HL-60 (cell line): Measurements from ENCODE around the gene EPHA6.

ENCODE experiments used
- DNase-seq, 2 experiments: peaks; one replicate each; pipeline ENCODE4 v3.0.0-alpha.2; 2010 to 2020; ENCODE audit warnings: low read depth in 1 of 2, low spot score in 1 of 2
- H3K27ac ChIP-seq: fragments of 250-450 bp; sonication (Bioruptor Pico); replicated peaks from 2 replicates; pipeline ENCODE4 v1.5.1; 2020; ENCODE audit warnings: mild to moderate bottlenecking, moderate library complexity
- H3K27me3 ChIP-seq: fragments of 250-450 bp; sonication (Bioruptor Pico); 2 replicates; pipeline ENCODE4 v1.5.1; 2021; ENCODE audit warnings: mild to moderate bottlenecking, moderate library complexity; ENCODE audit not compliant: insufficient read depth, poor library complexity, severe bottlenecking
- H3K4me3 ChIP-seq: replicated peaks from 2 replicates; pipeline ENCODE4 v1.5.1; 2011; ENCODE audit warnings: mild to moderate bottlenecking, control low read depth, low read length; ENCODE audit not compliant: insufficient read depth
- GABPA ChIP-seq: IDR thresholded peaks from 2 replicates; pipeline ENCODE4 v1.6.1; 2012; ENCODE audit warnings: low read depth
- POLR2AphosphoS5 ChIP-seq: IDR thresholded peaks from 2 replicates; pipeline ENCODE4 v1.6.1; 2012; ENCODE audit warnings: low read depth
- SPI1 ChIP-seq: IDR thresholded peaks from 2 replicates; pipeline ENCODE4 v1.6.1; 2012; ENCODE audit warnings: low read depth, mild to moderate bottlenecking, borderline replicate concordance
- TF ChIP-seq, protein P1 (sequence below): IDR thresholded peaks from one replicate; pipeline ENCODE4 v1.5.1; 2011; ENCODE audit warnings: low read length, control low read depth, inconsistent platforms; ENCODE audit not compliant: insufficient read depth
- TF ChIP-seq, protein P2 (sequence below): IDR thresholded peaks from 2 replicates; pipeline ENCODE4 v1.6.1; 2012; ENCODE audit warnings: low read depth; ENCODE audit not compliant: insufficient replicate concordance

EPHA6 gene

DNA sequence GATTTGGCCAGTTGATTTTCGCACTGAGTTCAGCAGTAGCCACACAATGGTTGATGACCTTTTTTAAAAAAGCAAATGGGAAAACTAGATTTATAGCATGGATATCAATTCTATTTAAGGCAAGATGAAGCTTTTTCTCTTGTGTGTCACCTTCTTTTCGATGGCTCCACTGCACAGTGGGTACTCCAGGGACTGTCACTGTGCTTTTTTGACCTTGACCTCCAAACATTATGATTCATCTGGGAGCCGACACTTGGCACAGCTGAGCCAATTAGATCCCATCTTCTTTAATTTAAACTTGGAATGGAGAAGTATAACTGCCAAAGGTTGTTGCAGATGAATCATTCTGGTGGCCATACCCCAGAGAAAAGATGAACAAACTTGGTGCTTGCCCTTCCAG lies 367.3 kb downstream of the EPHA6 start:
- H3K27me3 ChIP-seq, result no peaks in the 10 kb centered on the region

DNA sequence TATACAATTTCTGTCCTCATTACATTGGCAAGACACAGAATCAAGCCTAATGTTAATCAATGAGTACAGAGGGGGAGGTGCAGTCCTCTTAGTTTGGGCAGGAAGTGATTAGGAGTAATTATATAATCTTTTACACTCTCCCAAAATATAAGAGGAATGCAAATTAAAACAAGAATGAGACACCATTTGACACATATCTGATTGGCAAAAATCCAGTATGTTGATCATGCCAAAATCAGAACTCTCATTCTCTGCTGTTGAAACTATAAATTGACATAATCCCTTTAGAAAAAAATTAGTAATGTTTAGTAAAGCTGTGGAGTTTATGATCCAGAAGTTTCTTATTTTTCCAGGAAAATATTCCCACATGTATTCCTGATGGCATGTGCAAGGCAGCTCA lies 373.4 kb downstream of the EPHA6 start:
- H3K4me3 ChIP-seq, result no peak overlapping the region
- no peak overlapping the region for H3K27ac ChIP-seq
- no peaks in the 10 kb centered on the region for H3K27me3 ChIP-seq
- TF ChIP-seq SPI1 (no peak), POLR2AphosphoS5 (no peak), GABPA (no peak)
- TF ChIP-seq, protein P1, sequence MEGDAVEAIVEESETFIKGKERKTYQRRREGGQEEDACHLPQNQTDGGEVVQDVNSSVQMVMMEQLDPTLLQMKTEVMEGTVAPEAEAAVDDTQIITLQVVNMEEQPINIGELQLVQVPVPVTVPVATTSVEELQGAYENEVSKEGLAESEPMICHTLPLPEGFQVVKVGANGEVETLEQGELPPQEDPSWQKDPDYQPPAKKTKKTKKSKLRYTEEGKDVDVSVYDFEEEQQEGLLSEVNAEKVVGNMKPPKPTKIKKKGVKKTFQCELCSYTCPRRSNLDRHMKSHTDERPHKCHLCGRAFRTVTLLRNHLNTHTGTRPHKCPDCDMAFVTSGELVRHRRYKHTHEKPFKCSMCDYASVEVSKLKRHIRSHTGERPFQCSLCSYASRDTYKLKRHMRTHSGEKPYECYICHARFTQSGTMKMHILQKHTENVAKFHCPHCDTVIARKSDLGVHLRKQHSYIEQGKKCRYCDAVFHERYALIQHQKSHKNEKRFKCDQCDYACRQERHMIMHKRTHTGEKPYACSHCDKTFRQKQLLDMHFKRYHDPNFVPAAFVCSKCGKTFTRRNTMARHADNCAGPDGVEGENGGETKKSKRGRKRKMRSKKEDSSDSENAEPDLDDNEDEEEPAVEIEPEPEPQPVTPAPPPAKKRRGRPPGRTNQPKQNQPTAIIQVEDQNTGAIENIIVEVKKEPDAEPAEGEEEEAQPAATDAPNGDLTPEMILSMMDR, result no peak
- TF ChIP-seq, protein P2, sequence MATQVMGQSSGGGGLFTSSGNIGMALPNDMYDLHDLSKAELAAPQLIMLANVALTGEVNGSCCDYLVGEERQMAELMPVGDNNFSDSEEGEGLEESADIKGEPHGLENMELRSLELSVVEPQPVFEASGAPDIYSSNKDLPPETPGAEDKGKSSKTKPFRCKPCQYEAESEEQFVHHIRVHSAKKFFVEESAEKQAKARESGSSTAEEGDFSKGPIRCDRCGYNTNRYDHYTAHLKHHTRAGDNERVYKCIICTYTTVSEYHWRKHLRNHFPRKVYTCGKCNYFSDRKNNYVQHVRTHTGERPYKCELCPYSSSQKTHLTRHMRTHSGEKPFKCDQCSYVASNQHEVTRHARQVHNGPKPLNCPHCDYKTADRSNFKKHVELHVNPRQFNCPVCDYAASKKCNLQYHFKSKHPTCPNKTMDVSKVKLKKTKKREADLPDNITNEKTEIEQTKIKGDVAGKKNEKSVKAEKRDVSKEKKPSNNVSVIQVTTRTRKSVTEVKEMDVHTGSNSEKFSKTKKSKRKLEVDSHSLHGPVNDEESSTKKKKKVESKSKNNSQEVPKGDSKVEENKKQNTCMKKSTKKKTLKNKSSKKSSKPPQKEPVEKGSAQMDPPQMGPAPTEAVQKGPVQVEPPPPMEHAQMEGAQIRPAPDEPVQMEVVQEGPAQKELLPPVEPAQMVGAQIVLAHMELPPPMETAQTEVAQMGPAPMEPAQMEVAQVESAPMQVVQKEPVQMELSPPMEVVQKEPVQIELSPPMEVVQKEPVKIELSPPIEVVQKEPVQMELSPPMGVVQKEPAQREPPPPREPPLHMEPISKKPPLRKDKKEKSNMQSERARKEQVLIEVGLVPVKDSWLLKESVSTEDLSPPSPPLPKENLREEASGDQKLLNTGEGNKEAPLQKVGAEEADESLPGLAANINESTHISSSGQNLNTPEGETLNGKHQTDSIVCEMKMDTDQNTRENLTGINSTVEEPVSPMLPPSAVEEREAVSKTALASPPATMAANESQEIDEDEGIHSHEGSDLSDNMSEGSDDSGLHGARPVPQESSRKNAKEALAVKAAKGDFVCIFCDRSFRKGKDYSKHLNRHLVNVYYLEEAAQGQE, result no peak
- no peak for DNase-seq

More for the DNA sequence above, 367.3 kb downstream of the EPHA6 start:
- TF ChIP-seq, protein P1, result no peak
- no peak for TF ChIP-seq GABPA
- TF ChIP-seq, protein P2, result no peak
- H3K27ac ChIP-seq, result no peak overlapping the region
- no peak overlapping the region for H3K4me3 ChIP-seq
- no peak for DNase-seq

DNA sequence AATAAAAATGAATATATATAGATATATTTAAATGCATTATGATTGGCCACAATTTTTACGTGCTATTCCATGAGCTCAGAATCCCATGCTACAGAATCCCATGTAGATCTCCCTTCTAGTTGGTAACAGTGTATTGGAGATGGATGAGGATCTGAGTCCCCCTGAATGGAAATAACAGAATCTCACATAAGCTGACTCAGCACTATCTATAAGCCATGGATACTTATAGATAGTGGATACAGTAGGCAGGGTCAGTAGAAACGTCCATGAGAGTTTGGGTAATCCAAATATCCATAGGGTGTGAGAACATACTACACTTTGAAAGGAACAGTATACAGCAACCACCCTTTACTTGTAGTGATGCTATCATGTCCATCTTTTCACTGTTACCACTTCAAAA lies 375.4 kb downstream of the EPHA6 start:
- H3K27ac ChIP-seq, result no peak overlapping the region
- no peaks in the 10 kb centered on the region for H3K27me3 ChIP-seq
- TF ChIP-seq GABPA, result no peak
- no peak for TF ChIP-seq SPI1
- TF ChIP-seq, protein P2, result no peak
- TF ChIP-seq POLR2AphosphoS5, result no peak
- TF ChIP-seq, protein P1, result no peak
- no peak overlapping the region for H3K4me3 ChIP-seq
- DNase-seq, result no peak
